ENCODE data around the gene PCIF1. TPM values are rescaled to one million over a fixed set of nuclear protein-coding genes. Genes with fewer than 3 reads are reported as not detected.
A peak's percentile ranks its signal among the peaks of the same experiment; 100 is the strongest.

PCIF1 gene
- total RNA-seq, 1 experiment from 2014 or later = 18.4 TPM

DNA sequence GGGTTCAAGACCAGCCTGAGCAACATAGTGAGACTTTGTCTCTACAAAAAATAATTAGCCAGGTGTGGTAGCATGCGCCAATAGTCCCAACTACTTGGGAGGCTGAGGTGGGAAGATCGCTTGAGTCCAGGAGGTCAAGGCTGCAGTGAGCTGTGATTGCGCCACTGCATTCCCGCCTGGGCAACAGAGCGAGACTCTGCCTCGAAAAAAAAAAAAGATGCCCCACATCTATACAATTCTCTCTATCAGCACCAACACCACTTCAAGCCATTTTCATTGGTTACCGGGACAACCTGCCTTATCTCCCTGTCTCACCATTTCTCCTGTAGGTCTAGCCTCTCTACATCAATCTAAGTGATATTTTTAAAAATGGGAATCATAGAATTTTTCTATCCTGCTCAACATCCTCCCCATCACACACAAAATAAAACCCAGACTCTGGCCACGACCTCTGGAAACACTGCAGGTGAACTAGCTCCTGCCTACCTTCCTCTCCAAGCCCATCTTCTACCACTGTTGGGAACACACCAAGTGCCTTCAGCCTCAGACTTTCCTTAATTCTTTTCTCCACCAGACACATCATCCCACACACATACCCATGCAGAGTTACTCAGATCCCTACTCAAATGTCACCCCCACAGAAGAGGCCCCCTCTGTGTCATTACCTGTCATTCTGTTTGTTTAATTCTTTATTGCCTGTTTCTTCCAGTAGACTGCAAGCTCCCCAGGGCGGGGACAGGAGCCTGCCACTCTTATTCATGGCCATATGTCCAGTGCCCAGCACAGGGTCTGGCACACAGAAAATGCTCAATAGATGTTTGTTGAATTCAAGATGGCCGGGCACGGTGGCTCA, 12.9 kb upstream of the PCIF1 start:
- ChIA-PET CTCF (no interaction called here), POLR2A (ENCODE audit: unreplicated experiment) (interaction anchor here (0.8 to 1.1 kb wide), 2 partner anchors 12 to 16 kb away, joined by 3 to 4 read pairs; no protein-coding TSS in a partner anchor)
- Histone ChIP-seq H3K9me2 (replicated peaks; ENCODE audit: low read length) (no peaks in the 10 kb centered on the region), H3K9ac (ENCODE audit: low read length) (no peak overlapping the region), H3K27me3 (ENCODE audit: low read length) (no peaks in the 10 kb centered on the region), H3K4me1 (ENCODE audit: insufficient read depth, low read length) (peaks cover 8% of the 10 kb centered on the region), H4K20me1 (ENCODE audit: low read length) (no peaks in the 10 kb centered on the region), H3K79me2 (ENCODE audit: low read length) (no peaks in the 10 kb centered on the region), H3K9me3 (ENCODE audit: low read length) (no peaks in the 10 kb centered on the region), H2AFZ (ENCODE audit: low read length) (no peak overlapping the region), H3K4me3 (ENCODE audit: low read length) (no peak overlapping the region), H3F3A (ENCODE audit: low read length, unreplicated experiment) (no peaks in the 10 kb centered on the region), H3K27ac (ENCODE audit: low read length) (no peak overlapping the region), H3K4me2 (ENCODE audit: low read length) (peak overlapping the region; percentile 11; the same call in 1 of the 2 replicates), H3K36me3 (ENCODE audit: low read depth, low read length) (no peaks in the 10 kb centered on the region)
- no TSS peak for BruUV-seq (replicated peaks)
- TF ChIP-seq EZH2 (IDR thresholded peaks at IDR 0.05; ENCODE audit: low read length, unreplicated experiment) (no peak), CTCF (conservative IDR thresholded peaks at IDR 0.05; ENCODE audit: low read depth, low read length) (no peak), EZH2phosphoT487 (IDR thresholded peaks at IDR 0.05; ENCODE audit: borderline replicate concordance, low read length) (no peak)
- ATAC-seq = peak; percentile 65
- intact Hi-C loops (cut with micrococcal nuclease) = no loop called here
- DNase-seq = peak; percentile 59

GRCh38 chr20:45924391-45925261, 9.9 kb upstream of the PCIF1 start:
- no peaks in the 10 kb centered on the region for H3K9me2 ChIP-seq (replicated peaks; ENCODE audit: low read length)
- H3K4me1 ChIP-seq (ENCODE audit: insufficient read depth, low read length) = peaks cover 8% of the 10 kb centered on the region
- H3K4me3 ChIP-seq (ENCODE audit: low read length) = no peak overlapping the region
- H3F3A ChIP-seq (ENCODE audit: low read length, unreplicated experiment) = no peaks in the 10 kb centered on the region
- no peak for DNase-seq
- H2AFZ ChIP-seq (ENCODE audit: low read length) = no peak overlapping the region
- H3K9ac ChIP-seq (ENCODE audit: low read length) = no peak overlapping the region
- H3K27me3 ChIP-seq (ENCODE audit: low read length) = no peaks in the 10 kb centered on the region
- no peaks in the 10 kb centered on the region for H4K20me1 ChIP-seq (ENCODE audit: low read length)
- BruUV-seq (replicated peaks) = no TSS peak
- H3K36me3 ChIP-seq (ENCODE audit: low read depth, low read length) = no peaks in the 10 kb centered on the region
- intact Hi-C loops (cut with micrococcal nuclease) = no loop called here
- CTCF ChIA-PET = interaction anchor here (0.6 to 0.8 kb wide), 2 partner anchors 46 to 302 kb away, joined by 4 to 5 read pairs; no protein-coding TSS in a partner anchor
- no peak overlapping the region for H3K4me2 ChIP-seq (ENCODE audit: low read length)
- H3K79me2 ChIP-seq (ENCODE audit: low read length) = no peaks in the 10 kb centered on the region
- peak; percentile 39 for ATAC-seq
- no peak for TF ChIP-seq EZH2 (IDR thresholded peaks at IDR 0.05; ENCODE audit: low read length, unreplicated experiment)
- no peak for TF ChIP-seq EZH2phosphoT487 (IDR thresholded peaks at IDR 0.05; ENCODE audit: borderline replicate concordance, low read length)
- H3K27ac ChIP-seq (ENCODE audit: low read length) = no peak overlapping the region
- POLR2A ChIA-PET (ENCODE audit: unreplicated experiment) = interaction anchor here (0.7 to 0.8 kb wide), 2 partner anchors 19 to 1382 kb away, joined by 4 read pairs; no protein-coding TSS in a partner anchor
- no peaks in the 10 kb centered on the region for H3K9me3 ChIP-seq (ENCODE audit: low read length)

- BruUV-seq (replicated peaks) = no TSS peak
- intact Hi-C loops (cut with micrococcal nuclease) = no loop called here
- H3F3A ChIP-seq (ENCODE audit: low read length, unreplicated experiment) = no peaks in the 10 kb centered on the region
- no peak for DNase-seq
- H3K79me2 ChIP-seq (ENCODE audit: low read length) = no peaks in the 10 kb centered on the region
- no peak overlapping the region for H3K4me3 ChIP-seq (ENCODE audit: low read length)
- H4K20me1 ChIP-seq (ENCODE audit: low read length) = no peaks in the 10 kb centered on the region
- POLR2A ChIA-PET (ENCODE audit: unreplicated experiment) = interaction anchor here (0.6 kb wide), 1 partner anchor 152 kb away, joined by 4 read pairs; no protein-coding TSS in a partner anchor
- no peak overlapping the region for H3K9ac ChIP-seq (ENCODE audit: low read length)
- H3K9me2 ChIP-seq (replicated peaks; ENCODE audit: low read length) = no peaks in the 10 kb centered on the region
- TF ChIP-seq CTCF (conservative IDR thresholded peaks at IDR 0.05; ENCODE audit: low read depth, low read length) = no peak
- TF ChIP-seq EZH2phosphoT487 (IDR thresholded peaks at IDR 0.05; ENCODE audit: borderline replicate concordance, low read length) = no peak
- TF ChIP-seq EZH2 (IDR thresholded peaks at IDR 0.05; ENCODE audit: low read length, unreplicated experiment) = no peak
- H3K9me3 ChIP-seq (ENCODE audit: low read length) = no peaks in the 10 kb centered on the region
- no peaks in the 10 kb centered on the region for H3K36me3 ChIP-seq (ENCODE audit: low read depth, low read length)
- H3K4me1 ChIP-seq (ENCODE audit: insufficient read depth, low read length) = peaks cover 8% of the 10 kb centered on the region
- ATAC-seq = no peak
- H3K27me3 ChIP-seq (ENCODE audit: low read length) = no peaks in the 10 kb centered on the region
- no peak overlapping the region for H3K27ac ChIP-seq (ENCODE audit: low read length)
- H2AFZ ChIP-seq (ENCODE audit: low read length) = no peak overlapping the region
- CTCF ChIA-PET = no interaction called here
- H3K4me2 ChIP-seq (ENCODE audit: low read length) = no peak overlapping the region
Measured at GRCh38 chr20:45925821-45926506, 8.5 kb upstream of the PCIF1 start.

All from PC-3 (cell line).